Osteoblast (primary cell): ENCODE measurements around the gene ASL. TPM values are rescaled to one million over a fixed set of nuclear protein-coding genes. Genes with fewer than 3 reads are reported as not detected.

Source experiments
- DNase-seq: peaks from one replicate; pipeline ENCODE4 v3.0.0; 2011; ENCODE audit warnings: low spot score, mixed read lengths; ENCODE audit not compliant: insufficient read length; ENCODE audit errors: missing footprints
- H2AFZ ChIP-seq: 2 replicates; pipeline ENCODE4 v1.6.0; 2011; ENCODE audit warnings: mild to moderate bottlenecking, low read length
- H3K27ac ChIP-seq: 2 replicates; pipeline ENCODE4 v1.5.1; 2011; ENCODE audit warnings: mild to moderate bottlenecking, low read depth, low read length, moderate library complexity
- H3K27me3 ChIP-seq: 2 replicates; pipeline ENCODE4 v1.6.0; 2012; ENCODE audit warnings: mild to moderate bottlenecking, control low read depth, inconsistent platforms, low read length, moderate library complexity; ENCODE audit not compliant: insufficient read depth
- H3K36me3 ChIP-seq: 2 replicates; pipeline ENCODE4 v1.5.1; 2011; ENCODE audit warnings: mild to moderate bottlenecking, low read length, control low read depth, moderate library complexity; ENCODE audit not compliant: insufficient read depth
- H3K4me1 ChIP-seq: 2 replicates; pipeline ENCODE4 v1.5.1; 2011; ENCODE audit warnings: mild to moderate bottlenecking, low read length, control low read depth, moderate library complexity; ENCODE audit not compliant: insufficient read depth
- H3K4me2 ChIP-seq: 2 replicates; pipeline ENCODE4 v1.6.0; 2011; ENCODE audit warnings: mild to moderate bottlenecking, low read length; ENCODE audit not compliant: insufficient read depth
- H3K4me3 ChIP-seq: fragments of 200-600 bp; sonication (generic); 3 replicates; pipeline ENCODE4 v1.5.1; 2012; ENCODE audit warnings: mild to moderate bottlenecking, low read length, inconsistent platforms; ENCODE audit not compliant: insufficient read depth
- H3K79me2 ChIP-seq: 2 replicates; pipeline ENCODE4 v1.6.0; 2012; ENCODE audit warnings: mild to moderate bottlenecking, low read length, control low read depth, inconsistent platforms; ENCODE audit not compliant: insufficient read depth
- H3K9me3 ChIP-seq: 2 replicates; pipeline ENCODE4 v1.5.1; 2011; ENCODE audit warnings: low read depth, low read length, control low read depth
- H4K20me1 ChIP-seq: 2 replicates; pipeline ENCODE4 v1.6.0; 2012; ENCODE audit warnings: mild to moderate bottlenecking, low read length, control low read depth; ENCODE audit not compliant: insufficient read depth
- total RNA-seq: library from RNA; depleted of rRNA; stranded (reverse); fragments of >200 nt; gene quantifications from 2 replicates; pipeline ENCODE4 v1.2.3, GENCODE V29; 2012
- TF ChIP-seq, protein P1 (sequence below): IDR thresholded peaks from 2 replicates; pipeline ENCODE4 v1.5.1; 2011; ENCODE audit warnings: mild to moderate bottlenecking, low read depth, low read length, moderate library complexity; ENCODE audit errors: extremely low read depth

The ASL gene
- total RNA-seq, 1 donor, result 53.6 TPM

DNA sequence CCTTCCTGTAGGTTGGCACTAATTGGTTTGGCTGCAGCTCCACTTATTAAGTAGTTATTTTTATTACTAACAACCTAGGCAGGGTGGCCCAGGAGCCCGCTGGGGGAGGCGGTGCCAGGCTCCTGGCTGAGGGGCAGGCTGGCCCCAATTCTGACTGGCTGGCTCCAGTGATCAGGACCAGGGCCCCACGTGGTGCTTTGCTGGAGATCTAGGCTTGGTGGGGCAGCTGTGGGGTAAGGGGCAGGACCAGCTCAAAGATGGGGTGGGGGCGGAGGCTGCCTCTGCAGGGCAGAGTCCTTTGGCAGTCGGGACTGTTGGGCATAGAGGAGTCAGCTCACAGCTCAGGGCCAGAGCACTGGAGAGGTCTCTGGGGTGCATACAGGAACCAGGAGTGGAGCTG lies 2.4 kb downstream of the ASL start:
- Histone ChIP-seq H3K4me2 (no peak overlapping the region), H3K27ac (no peak overlapping the region), H3K36me3 (no peaks in the 10 kb centered on the region), H3K79me2 (peaks cover 32% of the 10 kb centered on the region), H4K20me1 (peaks cover 4% of the 10 kb centered on the region), H3K4me3 (no peak overlapping the region), H3K4me1 (peaks cover 11% of the 10 kb centered on the region), H2AFZ (no peak overlapping the region), H3K27me3 (no peaks in the 10 kb centered on the region), H3K9me3 (no peaks in the 10 kb centered on the region)
- DNase-seq, result peak; percentile 29
- TF ChIP-seq, protein P1, sequence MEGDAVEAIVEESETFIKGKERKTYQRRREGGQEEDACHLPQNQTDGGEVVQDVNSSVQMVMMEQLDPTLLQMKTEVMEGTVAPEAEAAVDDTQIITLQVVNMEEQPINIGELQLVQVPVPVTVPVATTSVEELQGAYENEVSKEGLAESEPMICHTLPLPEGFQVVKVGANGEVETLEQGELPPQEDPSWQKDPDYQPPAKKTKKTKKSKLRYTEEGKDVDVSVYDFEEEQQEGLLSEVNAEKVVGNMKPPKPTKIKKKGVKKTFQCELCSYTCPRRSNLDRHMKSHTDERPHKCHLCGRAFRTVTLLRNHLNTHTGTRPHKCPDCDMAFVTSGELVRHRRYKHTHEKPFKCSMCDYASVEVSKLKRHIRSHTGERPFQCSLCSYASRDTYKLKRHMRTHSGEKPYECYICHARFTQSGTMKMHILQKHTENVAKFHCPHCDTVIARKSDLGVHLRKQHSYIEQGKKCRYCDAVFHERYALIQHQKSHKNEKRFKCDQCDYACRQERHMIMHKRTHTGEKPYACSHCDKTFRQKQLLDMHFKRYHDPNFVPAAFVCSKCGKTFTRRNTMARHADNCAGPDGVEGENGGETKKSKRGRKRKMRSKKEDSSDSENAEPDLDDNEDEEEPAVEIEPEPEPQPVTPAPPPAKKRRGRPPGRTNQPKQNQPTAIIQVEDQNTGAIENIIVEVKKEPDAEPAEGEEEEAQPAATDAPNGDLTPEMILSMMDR, result no peak

DNA sequence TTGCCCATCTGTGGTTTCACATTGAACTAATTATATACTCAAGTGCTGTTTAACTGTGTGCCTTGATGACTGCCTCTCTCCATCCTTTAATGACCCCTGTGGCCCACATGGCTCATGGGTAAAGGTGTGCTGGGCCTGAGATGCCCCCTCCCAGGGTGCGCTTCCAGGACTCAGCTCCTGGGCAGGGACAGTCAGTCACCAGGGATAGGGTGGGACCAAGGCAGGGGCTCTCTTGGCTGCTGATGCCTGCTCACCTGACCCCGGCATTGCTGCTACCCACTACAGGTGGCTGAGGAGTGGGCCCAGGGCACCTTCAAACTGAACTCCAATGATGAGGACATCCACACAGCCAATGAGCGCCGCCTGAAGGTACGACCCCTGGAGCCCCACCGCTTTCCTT lies 6.5 kb downstream of the ASL start:
- peaks cover 17% of the 10 kb centered on the region for H3K79me2 ChIP-seq
- H4K20me1 ChIP-seq, result peaks cover 4% of the 10 kb centered on the region
- peaks cover 3% of the 10 kb centered on the region for H3K36me3 ChIP-seq
- no peaks in the 10 kb centered on the region for H3K27me3 ChIP-seq
- peaks cover under 1% of the 10 kb centered on the region for H3K4me1 ChIP-seq
- H3K9me3 ChIP-seq, result no peaks in the 10 kb centered on the region
- DNase-seq, result no peak
- no peak overlapping the region for H3K27ac ChIP-seq
- TF ChIP-seq, protein P1, result no peak
- no peak overlapping the region for H3K4me3 ChIP-seq
- no peak overlapping the region for H2AFZ ChIP-seq
- no peak overlapping the region for H3K4me2 ChIP-seq

DNA sequence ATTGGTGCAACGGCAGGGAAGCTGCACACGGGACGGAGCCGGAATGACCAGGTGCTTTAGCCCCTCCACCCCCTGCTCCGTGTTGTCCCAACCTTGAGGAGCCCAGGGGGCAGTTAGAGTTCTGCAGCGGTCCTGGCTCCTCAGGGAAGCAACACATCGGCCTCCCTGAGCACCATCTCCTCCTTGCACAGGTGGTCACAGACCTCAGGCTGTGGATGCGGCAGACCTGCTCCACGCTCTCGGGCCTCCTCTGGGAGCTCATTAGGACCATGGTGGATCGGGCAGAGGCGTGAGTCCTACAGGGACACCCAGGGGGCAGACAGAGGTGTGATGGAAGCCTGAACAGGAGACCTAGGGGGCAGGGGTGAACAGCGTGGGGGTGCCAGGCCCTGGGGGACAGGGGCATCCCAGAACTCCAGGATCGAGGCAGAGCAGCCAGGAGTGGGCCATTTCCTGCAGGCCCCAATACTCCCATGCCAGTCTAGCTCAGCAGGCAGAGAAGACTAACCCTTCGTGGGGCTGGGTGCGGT lies 7.3 kb downstream of the ASL start:
- TF ChIP-seq, protein P1, result no peak
- Histone ChIP-seq H3K27me3 (no peaks in the 10 kb centered on the region), H3K27ac (no peak overlapping the region), H3K4me2 (no peak overlapping the region), H3K9me3 (no peaks in the 10 kb centered on the region), H3K79me2 (peaks cover 11% of the 10 kb centered on the region), H4K20me1 (peaks cover 4% of the 10 kb centered on the region), H3K4me1 (no peaks in the 10 kb centered on the region), H3K4me3 (no peak overlapping the region), H3K36me3 (peaks cover 3% of the 10 kb centered on the region), H2AFZ (no peak overlapping the region)
- DNase-seq, result peak; percentile 15

DNA sequence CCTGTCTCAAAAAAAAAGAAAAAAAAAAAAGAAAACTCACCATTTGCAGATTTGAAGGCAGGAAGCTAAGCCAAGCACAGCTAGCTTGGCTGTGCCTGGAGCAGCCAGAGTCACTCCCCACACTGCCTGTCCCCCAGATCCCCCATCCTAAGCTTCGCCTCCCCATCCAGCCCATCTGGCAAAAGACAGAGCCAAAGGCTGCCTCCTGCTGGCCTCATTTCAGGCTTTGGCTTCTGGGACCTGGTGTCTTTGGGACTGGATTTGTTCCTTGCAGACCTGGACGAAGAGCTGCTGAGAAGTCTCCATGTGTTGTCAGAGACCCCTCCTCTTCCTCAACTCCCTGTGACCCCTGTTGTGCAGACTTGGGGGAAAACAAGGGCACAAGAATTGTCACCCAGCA lies 8.1 kb downstream of the ASL start:
- H3K79me2 ChIP-seq, result peaks cover 7% of the 10 kb centered on the region
- no peak overlapping the region for H3K4me2 ChIP-seq
- no peak overlapping the region for H3K27ac ChIP-seq
- TF ChIP-seq, protein P1, result no peak
- no peak overlapping the region for H3K4me3 ChIP-seq
- no peaks in the 10 kb centered on the region for H3K4me1 ChIP-seq
- no peak overlapping the region for H2AFZ ChIP-seq
- DNase-seq, result peak; percentile 66
- no peaks in the 10 kb centered on the region for H3K27me3 ChIP-seq
- peaks cover 3% of the 10 kb centered on the region for H3K36me3 ChIP-seq
- H3K9me3 ChIP-seq, result no peaks in the 10 kb centered on the region
- peaks cover 4% of the 10 kb centered on the region for H4K20me1 ChIP-seq
